C4-2B (cell line): ENCODE data around the gene UNC5C.

ENCODE experiments used
- H3K27ac ChIP-seq: fragments of 450-650 bp; 2 replicates; pipeline ENCODE4 v1.5.1; 2017
- ZFX ChIP-seq: fragments of 450-650 bp; IDR thresholded peaks from 2 replicates; pipeline ENCODE4 v1.6.1; 2017
- TF ChIP-seq, protein P1 (sequence below): fragments of 450-650 bp; conservative IDR thresholded peaks from 2 replicates; pipeline ENCODE4 v1.5.1; 2017; ENCODE audit warnings: mild to moderate bottlenecking

UNC5C gene

GRCh38 chr4:95360256-95360903 is 188.4 kb downstream of the UNC5C start:
- TF ChIP-seq, protein P1, sequence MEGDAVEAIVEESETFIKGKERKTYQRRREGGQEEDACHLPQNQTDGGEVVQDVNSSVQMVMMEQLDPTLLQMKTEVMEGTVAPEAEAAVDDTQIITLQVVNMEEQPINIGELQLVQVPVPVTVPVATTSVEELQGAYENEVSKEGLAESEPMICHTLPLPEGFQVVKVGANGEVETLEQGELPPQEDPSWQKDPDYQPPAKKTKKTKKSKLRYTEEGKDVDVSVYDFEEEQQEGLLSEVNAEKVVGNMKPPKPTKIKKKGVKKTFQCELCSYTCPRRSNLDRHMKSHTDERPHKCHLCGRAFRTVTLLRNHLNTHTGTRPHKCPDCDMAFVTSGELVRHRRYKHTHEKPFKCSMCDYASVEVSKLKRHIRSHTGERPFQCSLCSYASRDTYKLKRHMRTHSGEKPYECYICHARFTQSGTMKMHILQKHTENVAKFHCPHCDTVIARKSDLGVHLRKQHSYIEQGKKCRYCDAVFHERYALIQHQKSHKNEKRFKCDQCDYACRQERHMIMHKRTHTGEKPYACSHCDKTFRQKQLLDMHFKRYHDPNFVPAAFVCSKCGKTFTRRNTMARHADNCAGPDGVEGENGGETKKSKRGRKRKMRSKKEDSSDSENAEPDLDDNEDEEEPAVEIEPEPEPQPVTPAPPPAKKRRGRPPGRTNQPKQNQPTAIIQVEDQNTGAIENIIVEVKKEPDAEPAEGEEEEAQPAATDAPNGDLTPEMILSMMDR: no peak
- no peak for TF ChIP-seq ZFX
- H3K27ac ChIP-seq: no peak overlapping the region

DNA sequence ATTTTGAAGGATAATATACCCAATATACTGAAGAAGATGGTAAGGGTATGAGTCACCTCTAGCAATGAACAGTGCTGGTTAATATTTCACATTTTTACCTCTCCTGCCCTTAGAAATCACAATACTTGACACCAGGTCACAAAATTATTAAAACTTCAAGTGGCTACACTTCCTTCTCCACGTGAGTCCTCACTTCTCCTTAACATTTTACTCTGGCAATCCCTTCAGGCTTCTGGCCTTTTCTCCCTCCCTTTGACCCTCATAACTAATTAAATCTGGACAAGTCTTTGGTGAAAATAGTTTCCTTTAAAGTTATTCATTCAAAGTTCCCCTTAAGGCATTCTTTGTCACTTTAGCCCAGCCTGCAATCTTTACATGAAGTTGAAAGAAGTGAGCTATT is 190.4 kb downstream of the UNC5C start:
- no peak for TF ChIP-seq ZFX
- TF ChIP-seq, protein P1: no peak
- H3K27ac ChIP-seq: no peak overlapping the region

DNA sequence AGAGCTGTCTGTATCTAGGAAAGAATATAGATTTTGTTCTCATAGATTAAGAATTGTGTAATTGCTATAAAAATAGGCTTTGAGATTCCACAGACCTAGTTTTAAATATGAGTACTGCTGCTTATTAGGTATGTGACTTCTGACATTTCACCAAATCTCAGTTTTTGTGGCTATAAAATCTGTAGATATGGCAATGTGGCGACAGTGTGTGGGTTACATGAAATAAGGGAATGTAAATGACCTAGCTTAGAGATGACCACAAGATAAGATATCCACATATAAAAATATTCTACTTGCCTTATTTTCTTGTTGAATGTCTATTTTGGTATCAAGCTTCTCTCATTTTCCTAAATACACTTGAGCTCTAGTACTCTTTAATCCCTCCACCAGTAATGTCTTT is 193.8 kb downstream of the UNC5C start:
- no peak for TF ChIP-seq ZFX
- TF ChIP-seq, protein P1: no peak
- no peak overlapping the region for H3K27ac ChIP-seq

GRCh38 chr4:95348418-95348817 is 200.4 kb downstream of the UNC5C start:
- H3K27ac ChIP-seq: no peak overlapping the region
- TF ChIP-seq, protein P1: no peak
- TF ChIP-seq ZFX: no peak

DNA sequence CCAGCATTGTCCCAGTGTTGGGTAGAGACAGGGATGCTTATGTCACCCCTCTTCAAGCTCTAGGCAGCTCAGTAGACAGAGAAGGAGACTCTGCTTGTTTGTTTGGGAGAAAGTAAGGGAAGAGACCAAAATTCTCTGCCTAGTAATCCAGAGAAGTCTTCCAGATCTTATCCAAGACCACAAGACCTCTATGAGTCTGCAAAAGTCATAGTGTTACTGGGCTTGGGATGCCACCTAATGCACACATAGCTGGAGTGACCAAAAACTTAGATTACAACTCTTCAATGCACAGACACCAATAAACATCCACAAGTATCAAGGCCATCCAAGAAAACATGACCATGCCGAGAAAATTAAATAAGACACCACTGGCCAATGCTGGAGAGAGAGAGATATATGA is 205.5 kb downstream of the UNC5C start:
- H3K27ac ChIP-seq: no peak overlapping the region
- TF ChIP-seq ZFX: no peak
- TF ChIP-seq, protein P1: no peak

GRCh38 chr4:95340191-95340590 is 208.6 kb downstream of the UNC5C start:
- no peak for TF ChIP-seq ZFX
- TF ChIP-seq, protein P1: no peak
- H3K27ac ChIP-seq: no peak overlapping the region

GRCh38 chr4:95325665-95326064 is 223.1 kb downstream of the UNC5C start:
- TF ChIP-seq ZFX: no peak
- TF ChIP-seq, protein P1: no peak
- no peak overlapping the region for H3K27ac ChIP-seq
